Gastroesophageal sphincter (tissue), 3 donors: Measurements from ENCODE around the gene BPGM.

Experiments used
- CTCF ChIP-seq, 4 experiments: fragments of 200-600 bp in 2 of 4; fragments of 450-650 bp in 2 of 4; sonication (generic) in 1 of 4; IDR thresholded peaks; one replicate each; pipeline ENCODE4 v1.5.1; 2017 to 2019; ENCODE audit warnings: antibody characterized with exemption in 4 of 4, mild to moderate bottlenecking in 2 of 4, moderate library complexity in 2 of 4
- EP300 ChIP-seq: sonication (generic); formaldehyde crosslinking; IDR thresholded peaks from one replicate; pipeline ENCODE4 v1.6.1; 2017; ENCODE audit warnings: antibody characterized with exemption, mild to moderate bottlenecking
- POLR2A ChIP-seq, 2 donors: fragments of 450-650 bp; IDR thresholded peaks; one replicate each; pipeline ENCODE4 v1.6.1; 2017; ENCODE audit warnings: antibody characterized with exemption in 2 of 2, mild to moderate bottlenecking in 2 of 2, moderate library complexity in 1 of 2
- POLR2AphosphoS5 ChIP-seq: sonication (generic); formaldehyde crosslinking; IDR thresholded peaks from one replicate; pipeline ENCODE4 v1.6.1; 2017; ENCODE audit warnings: antibody characterized with exemption

- TF ChIP-seq POLR2AphosphoS5 = no peak
- no peak for TF ChIP-seq CTCF (IDR thresholded peaks at IDR 0.05)
- TF ChIP-seq POLR2A (IDR thresholded peaks at IDR 0.05) = no peak
- no peak for TF ChIP-seq EP300
Observed at GRCh38 chr7:134645478-134645877, 1.2 kb upstream of the BPGM start.
